Activated CD4-positive, alpha-beta T cell treated with anti-CD3 and anti-CD28 coated beads, Interleukin-2, amount 50 U/mL, for 16 hours (primary cell): Measurements from ENCODE around the gene PCAT6.
"Not testable (repeated sequence)": the region's sequence is repeated elsewhere in the genome, so short reads cannot be mapped to it uniquely, and the experiment has no call there.

Source experiments
- DNase-seq: peaks from one replicate; pipeline ENCODE4 v3.0.0-alpha.2; 2020

The PCAT6 gene

DNA sequence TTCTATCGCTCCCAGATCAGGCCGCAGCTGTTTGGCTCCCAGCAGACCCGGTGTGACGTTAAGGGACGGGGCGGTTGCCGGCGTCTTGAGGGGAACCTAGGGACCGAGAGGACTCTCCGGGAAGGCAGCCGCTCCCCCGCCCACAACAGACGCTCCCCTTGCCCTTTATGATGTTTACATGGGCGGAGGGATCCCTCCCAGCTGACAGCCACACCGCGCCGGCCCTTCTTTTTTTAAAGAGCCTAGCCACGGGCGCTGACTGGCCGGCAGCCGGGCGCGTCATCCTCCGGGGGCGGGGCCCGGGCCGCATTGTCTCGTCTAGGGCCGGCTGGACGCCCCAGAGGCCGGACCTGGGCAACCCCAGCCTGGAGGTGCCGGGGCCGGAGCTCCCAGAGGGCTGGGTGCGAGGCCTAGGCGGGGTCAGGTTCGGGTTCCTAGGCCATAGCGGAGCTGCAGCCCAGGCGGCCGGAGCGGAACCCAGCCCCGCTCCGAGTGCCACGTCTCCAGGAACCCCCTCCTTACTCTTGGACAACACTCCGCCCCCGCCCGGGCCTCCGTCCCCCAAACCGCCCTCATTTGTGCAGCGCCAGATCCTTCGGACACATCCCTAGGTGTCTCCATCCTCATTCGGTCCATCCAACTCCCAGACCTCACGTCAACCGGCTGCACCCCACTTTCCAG, at the start of gene PCAT6:
Gene PCAT6, plus strand, starts transcription at position 340 of the 681 bp plus-strand sequence.
- peak; percentile 92 for DNase-seq

GRCh38 chr1:202762019-202762418, 48.7 kb upstream of the PCAT6 start:
- DNase-seq = no peak

- no peak for DNase-seq
Measured at GRCh38 chr1:202765721-202766120, 45.0 kb upstream of the PCAT6 start.

- no peak for DNase-seq
Measured at GRCh38 chr1:202770135-202770534, 40.6 kb upstream of the PCAT6 start.

GRCh38 chr1:202781180-202781579, 29.6 kb upstream of the PCAT6 start:
- no peak for DNase-seq

GRCh38 chr1:202786804-202787203, 23.9 kb upstream of the PCAT6 start:
- DNase-seq = no peak

- no peak for DNase-seq
Measured at GRCh38 chr1:202788800-202789199, 22.0 kb upstream of the PCAT6 start.

DNA sequence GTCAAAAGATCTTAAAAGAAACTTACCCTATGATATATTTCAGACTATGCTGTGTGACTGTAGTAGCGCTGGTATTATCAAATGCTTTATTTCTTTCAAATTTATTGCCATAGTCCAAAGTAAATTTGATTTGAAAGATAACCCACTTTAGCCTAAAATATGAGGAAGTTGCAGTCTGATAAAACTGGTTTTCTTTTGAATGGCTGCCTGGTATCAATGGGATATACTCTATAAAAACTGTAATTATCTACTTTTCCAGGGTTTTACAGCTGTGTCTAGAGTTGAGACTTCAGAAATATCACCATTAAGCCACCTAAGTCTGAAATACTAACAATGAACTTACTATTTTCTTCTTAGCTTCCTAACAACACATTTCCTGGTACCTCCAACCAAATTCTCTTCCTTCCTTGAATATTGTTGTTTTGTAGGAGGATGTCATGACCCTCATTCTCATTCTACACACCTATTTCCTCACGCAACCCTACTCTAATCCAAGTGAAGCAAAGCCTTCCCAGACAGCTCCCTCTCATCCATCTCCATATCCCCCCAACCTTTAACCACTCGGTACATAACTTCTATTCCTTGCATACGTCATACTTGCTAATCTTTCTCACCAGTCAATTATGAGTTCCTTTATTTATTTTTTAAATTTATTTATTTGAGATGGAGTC, 19.5 kb upstream of the PCAT6 start:
- no peak for DNase-seq

DNA sequence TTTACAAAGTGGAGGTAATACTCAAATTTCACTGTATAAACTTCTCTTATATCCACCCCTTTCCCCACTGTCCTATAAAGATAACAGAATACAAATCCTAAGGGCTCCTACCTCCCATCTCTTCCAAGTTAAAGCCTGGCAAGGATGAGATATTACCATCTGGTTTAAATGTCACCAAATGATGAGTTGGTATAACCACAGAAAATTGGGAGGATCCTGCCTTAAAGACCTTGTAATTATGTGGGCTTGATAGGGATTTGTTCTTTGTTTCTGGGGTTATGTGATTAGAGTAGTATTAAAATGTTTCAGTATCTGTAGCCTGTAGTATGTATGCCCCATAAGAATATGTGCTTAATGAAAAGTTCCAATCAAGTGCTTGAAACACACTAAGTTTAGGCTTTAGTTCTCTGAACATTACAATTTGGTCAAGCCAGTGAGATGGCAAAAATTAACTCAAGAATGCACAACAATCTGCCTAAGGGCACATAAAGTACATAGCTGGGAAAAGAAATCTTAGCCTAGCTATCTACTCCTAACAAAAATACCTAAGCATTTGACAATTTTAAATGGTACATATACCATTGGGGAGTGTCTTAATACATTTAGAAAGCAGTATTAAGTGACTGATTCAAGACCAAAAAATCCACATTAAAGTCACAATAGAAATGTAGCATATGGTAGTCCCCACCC, 16.6 kb upstream of the PCAT6 start:
- no peak for DNase-seq

- not testable (repeated sequence) for DNase-seq
Measured at GRCh38 chr1:202794931-202795330, 15.8 kb upstream of the PCAT6 start.

GRCh38 chr1:202796670-202797069, 14.1 kb upstream of the PCAT6 start:
- DNase-seq = no peak

DNA sequence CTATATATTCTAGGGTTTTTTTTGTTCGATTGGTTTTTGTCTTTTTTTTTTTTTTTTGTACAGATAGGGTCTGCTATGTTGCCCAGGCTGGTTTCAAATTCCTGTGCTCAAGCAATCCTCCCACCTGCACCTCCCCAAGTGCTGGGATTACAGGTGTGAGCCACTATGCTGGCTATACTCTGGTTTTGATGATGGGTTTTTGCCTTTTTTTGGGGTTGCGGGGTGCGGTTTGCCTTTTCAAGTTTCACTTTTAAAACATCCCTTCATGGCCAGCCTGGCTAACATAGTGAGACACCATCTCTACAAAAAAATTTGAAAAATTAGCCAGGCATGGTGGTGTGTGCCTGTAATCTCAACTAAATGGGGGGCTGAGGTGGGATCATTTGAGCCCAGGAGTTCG, 12.5 kb upstream of the PCAT6 start:
- no peak for DNase-seq

DNA sequence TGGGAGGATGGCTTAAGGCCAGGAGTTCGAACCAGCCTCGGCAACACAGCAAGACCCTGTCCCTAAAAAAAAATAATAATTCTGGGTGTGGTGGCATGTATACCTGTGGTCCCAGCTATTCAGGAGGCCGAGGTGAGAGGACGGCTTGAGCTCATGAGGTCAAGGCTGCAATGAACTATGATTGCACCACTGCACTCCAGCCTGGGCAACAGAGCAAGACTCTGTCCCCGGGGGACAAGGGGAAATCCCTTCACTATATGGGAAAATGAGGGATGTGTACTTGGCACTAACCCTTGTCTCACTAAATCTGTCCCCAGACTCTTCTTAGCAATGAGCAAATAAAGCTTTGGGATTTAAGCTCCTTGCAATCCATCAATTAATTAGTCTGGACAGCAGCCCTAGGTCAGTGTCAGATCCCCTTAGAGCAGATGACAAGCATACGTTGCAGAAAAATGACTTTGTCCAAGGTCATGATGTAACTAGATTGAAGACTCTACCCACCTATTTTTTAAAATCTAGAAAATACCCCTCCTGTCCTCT, 11.9 kb upstream of the PCAT6 start:
- DNase-seq = no peak

GRCh38 chr1:202800742-202801141, 10.0 kb upstream of the PCAT6 start:
- no peak for DNase-seq

- no peak for DNase-seq
Measured at GRCh38 chr1:202801175-202801574, 9.6 kb upstream of the PCAT6 start.

- no peak for DNase-seq
Measured at GRCh38 chr1:202802034-202802433, 8.7 kb upstream of the PCAT6 start.

- no peak for DNase-seq
Measured at GRCh38 chr1:202802998-202803932, 7.5 kb upstream of the PCAT6 start.

GRCh38 chr1:202804126-202804525, 6.6 kb upstream of the PCAT6 start:
- no peak for DNase-seq

DNA sequence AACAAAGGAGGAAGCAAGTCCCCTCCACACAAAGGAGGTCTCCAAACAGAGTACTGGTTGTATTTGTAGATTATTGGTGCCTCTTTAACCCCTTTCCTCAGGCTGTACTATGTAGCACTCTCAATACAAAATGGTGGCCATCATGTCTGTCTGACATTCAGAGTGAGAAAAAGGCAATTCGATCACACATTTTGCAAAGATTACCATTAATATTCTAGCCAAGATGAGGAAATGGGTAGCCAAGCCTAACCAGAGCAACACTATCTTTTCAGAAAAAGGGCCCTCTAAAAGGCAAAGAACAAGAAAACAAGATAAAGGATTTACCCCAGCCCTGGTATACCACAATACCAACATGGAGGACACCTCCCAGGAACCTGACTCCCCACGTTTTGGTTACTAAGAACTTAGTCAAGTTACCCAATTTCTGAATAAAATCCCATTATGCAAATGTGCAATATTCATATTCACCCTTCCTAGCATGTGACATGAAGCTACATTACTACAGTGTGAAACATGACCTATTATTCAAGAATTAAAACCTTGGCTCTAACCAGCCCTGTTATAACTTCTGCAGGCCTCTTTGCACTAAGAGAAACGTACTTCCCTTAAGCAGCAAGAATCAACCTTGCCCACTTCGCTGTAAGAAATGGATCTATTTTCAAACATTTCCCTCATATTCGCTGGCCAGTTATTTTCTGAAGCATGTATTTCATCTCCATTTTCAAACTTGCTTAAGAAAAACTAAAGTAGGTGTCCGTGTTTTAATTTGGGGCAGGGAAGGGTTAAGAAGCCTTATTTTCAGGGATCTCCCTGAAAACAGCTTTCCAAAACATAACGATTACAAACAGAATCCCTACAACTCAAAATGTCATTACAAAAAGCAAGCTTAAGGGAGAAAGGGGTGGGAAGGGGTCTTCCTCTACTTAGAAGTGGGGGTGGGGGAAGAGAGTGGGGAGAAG, 4.6 kb upstream of the PCAT6 start:
- DNase-seq = peak; percentile 36

DNA sequence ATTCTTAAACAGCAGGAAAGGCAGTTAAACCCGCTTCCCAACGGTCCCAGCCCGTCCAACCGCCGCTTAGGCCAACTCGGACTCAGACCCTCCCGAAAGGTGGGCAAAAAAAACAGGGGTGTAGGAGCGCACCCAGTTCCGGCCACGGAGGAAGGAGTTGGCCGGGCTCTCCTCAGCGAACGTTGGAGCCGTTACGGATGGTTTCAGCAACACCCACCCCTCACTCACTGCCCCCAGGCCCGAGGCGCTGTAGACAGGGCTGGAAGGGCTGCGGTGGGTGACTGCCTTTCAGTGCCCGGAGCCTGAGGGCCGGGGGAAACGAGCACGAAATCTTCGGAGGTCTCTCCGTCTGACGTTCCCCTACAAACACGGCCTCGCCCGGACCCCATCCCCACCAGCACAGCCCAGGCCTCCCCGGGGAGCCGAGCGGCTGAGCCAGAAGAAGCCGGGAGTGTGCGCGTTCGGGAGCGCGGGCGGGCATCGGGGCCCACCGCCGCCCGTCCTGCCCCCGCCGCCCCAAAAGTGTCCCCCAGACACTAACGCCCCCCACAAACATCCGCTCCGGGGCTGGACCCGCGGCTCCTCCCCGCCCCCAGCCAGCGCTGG, 3.8 kb upstream of the PCAT6 start:
- peak; percentile 33 for DNase-seq

DNA sequence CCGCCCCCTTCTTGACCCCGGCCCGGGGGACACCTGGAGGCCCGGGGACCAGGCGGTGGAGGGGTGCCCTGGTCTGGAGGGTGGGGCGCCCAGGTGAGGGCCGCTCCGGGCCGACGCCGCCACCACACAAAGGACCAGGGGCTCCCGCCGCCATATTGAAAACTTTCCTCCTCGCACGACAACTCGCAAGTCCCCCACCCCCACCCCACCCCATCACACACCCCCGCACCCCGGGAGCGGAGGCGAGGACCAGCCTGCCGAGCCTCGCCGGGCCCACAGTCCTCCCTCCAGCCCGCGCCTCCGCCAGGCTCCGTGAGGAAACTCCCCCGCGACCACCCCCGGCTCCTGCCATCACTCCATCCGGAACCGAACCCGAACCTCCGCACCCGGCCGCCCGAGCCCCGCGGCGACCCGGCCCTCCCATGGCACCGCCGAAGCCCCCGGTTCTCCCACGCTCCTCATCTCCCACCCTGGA, 3.3 kb upstream of the PCAT6 start:
- DNase-seq = peak; percentile 48
